OCI-LY1 (cell line): Measurements from ENCODE around the gene RNASE12.
"Not testable (repeated sequence)": the region's sequence is repeated elsewhere in the genome, so short reads cannot be mapped to it uniquely, and the experiment has no call there.

Source experiments
- H2AFZ ChIP-seq: fragments of 200-600 bp; sonication (generic), shearing (Covaris generic); 2 replicates; pipeline ENCODE4 v1.6.0; 2014; ENCODE audit warnings: antibody characterized with exemption, mild to moderate bottlenecking, low read length
- H3F3A ChIP-seq: fragments of 200-600 bp; sonication (generic), shearing (Covaris generic); 2 replicates; pipeline ENCODE4 v1.6.0; 2014; ENCODE audit warnings: mild to moderate bottlenecking, antibody characterized with exemption, low read length, moderate library complexity; ENCODE audit not compliant: insufficient read depth
- H3K27ac ChIP-seq: fragments of 200-600 bp; sonication (generic); 2 replicates; pipeline ENCODE4 v1.5.1; 2014; ENCODE audit warnings: low read length, mixed run types, mild to moderate bottlenecking, low read depth; ENCODE audit not compliant: poor library complexity, severe bottlenecking
- H3K27me3 ChIP-seq: fragments of 200-600 bp; sonication (generic); 2 replicates; pipeline ENCODE4 v1.6.0; 2014; ENCODE audit warnings: antibody characterized with exemption, mild to moderate bottlenecking, low read length, moderate library complexity; ENCODE audit not compliant: insufficient read depth
- H3K36me3 ChIP-seq: fragments of 200-600 bp; sonication (generic); 2 replicates; pipeline ENCODE4 v1.6.1; 2014; ENCODE audit warnings: mild to moderate bottlenecking, antibody characterized with exemption, low read length, moderate library complexity, mixed read lengths; ENCODE audit not compliant: insufficient read depth
- H3K4me1 ChIP-seq: fragments of 200-600 bp; sonication (generic); 2 replicates; pipeline ENCODE4 v1.5.1; 2014; ENCODE audit warnings: mild to moderate bottlenecking, low read length, moderate library complexity; ENCODE audit not compliant: insufficient read depth, severe bottlenecking
- H3K4me2 ChIP-seq: fragments of 200-600 bp; sonication (generic), shearing (Covaris generic); 2 replicates; pipeline ENCODE4 v1.6.1; 2014; ENCODE audit warnings: low read length
- H3K4me3 ChIP-seq: fragments of 200-600 bp; sonication (generic); 2 replicates; pipeline ENCODE4 v1.5.1; 2014; ENCODE audit warnings: low read length, low read depth, mild to moderate bottlenecking, mixed read lengths; ENCODE audit not compliant: poor library complexity, severe bottlenecking
- H3K79me2 ChIP-seq: fragments of 200-600 bp; shearing (Covaris generic); 2 replicates; pipeline ENCODE4 v1.6.1; 2016; ENCODE audit warnings: mixed run types, low read length, mixed read lengths; ENCODE audit not compliant: insufficient read depth
- H3K9ac ChIP-seq: fragments of 200-600 bp; sonication (generic), shearing (Covaris generic); 2 replicates; pipeline ENCODE4 v1.6.1; 2014; ENCODE audit warnings: mild to moderate bottlenecking, low read length, mixed read lengths
- H3K9me2 ChIP-seq: fragments of 200-600 bp; sonication (generic), shearing (Covaris generic); 2 replicates; pipeline ENCODE4 v1.6.1; 2014; ENCODE audit warnings: low read depth, mild to moderate bottlenecking, low read length, mixed read lengths
- H3K9me3 ChIP-seq: fragments of 200-600 bp; shearing (Covaris generic); 2 replicates; pipeline ENCODE4 v1.6.1; 2014; ENCODE audit warnings: low read length, mixed read lengths
- H4K20me1 ChIP-seq: fragments of 200-600 bp; sonication (generic), shearing (Covaris generic); 2 replicates; pipeline ENCODE4 v1.6.0; 2016; ENCODE audit warnings: mild to moderate bottlenecking, low read length; ENCODE audit not compliant: insufficient read depth
- EZH2 ChIP-seq: fragments of 200-600 bp; sonication (generic), shearing (Covaris generic); IDR thresholded peaks from 2 replicates; pipeline ENCODE4 v1.8.0; 2017; ENCODE audit warnings: borderline replicate concordance, mixed run types, mild to moderate bottlenecking, antibody characterized with exemption, low read length, moderate library complexity, mixed read lengths
- TF ChIP-seq, protein P1 (sequence below): fragments of 200-600 bp; sonication (generic), shearing (Covaris generic); IDR thresholded peaks from 2 replicates; pipeline ENCODE4 v1.5.1; 2017; ENCODE audit warnings: mild to moderate bottlenecking, antibody characterized with exemption, low read length, moderate library complexity, mixed read lengths

Gene RNASE12

DNA sequence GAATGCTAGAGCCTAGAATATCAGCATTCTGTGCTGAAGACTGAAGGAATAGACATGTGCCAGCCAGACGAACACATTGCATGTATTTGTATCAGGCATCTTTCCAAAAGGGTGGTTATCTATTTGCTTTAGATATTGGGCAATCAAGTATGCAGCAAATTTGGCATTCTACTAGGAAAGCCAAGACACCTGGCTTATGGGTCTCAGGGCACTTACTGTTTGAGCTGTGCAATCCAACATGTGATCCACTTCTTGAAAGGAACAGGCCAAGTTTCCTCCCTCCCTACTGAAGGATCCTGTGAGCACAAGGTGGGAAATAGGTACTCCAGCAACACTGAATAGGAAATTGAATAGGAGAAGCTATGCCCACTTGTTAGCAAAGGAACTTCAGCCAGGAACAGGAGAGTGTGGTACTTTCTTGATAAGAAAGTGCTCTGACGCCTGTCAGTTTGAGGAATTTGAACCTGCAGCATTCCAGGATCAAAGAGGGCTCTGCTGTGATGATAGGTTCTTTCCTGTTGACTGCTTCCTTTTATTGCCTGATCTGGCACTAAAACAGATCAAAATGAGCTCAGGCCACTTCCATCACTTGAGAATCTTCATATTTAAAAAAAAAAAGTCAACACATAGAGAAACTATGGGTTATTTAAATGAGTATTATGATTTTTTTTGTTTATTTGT, 29.8 kb upstream of the RNASE12 start:
- Histone ChIP-seq H3K9ac (no peak overlapping the region), H3F3A (no peaks in the 10 kb centered on the region), H3K79me2 (no peaks in the 10 kb centered on the region), H4K20me1 (no peaks in the 10 kb centered on the region), H3K4me1 (peaks cover 36% of the 10 kb centered on the region), H3K27ac (no peak overlapping the region), H3K9me3 (no peaks in the 10 kb centered on the region), H2AFZ (no peak overlapping the region), H3K27me3 (peaks cover under 1% of the 10 kb centered on the region; the same call in 1 of the 2 replicates), H3K4me3 (no peak overlapping the region), H3K4me2 (no peak overlapping the region), H3K9me2 (no peaks in the 10 kb centered on the region), H3K36me3 (no peaks in the 10 kb centered on the region)
- TF ChIP-seq, protein P1, sequence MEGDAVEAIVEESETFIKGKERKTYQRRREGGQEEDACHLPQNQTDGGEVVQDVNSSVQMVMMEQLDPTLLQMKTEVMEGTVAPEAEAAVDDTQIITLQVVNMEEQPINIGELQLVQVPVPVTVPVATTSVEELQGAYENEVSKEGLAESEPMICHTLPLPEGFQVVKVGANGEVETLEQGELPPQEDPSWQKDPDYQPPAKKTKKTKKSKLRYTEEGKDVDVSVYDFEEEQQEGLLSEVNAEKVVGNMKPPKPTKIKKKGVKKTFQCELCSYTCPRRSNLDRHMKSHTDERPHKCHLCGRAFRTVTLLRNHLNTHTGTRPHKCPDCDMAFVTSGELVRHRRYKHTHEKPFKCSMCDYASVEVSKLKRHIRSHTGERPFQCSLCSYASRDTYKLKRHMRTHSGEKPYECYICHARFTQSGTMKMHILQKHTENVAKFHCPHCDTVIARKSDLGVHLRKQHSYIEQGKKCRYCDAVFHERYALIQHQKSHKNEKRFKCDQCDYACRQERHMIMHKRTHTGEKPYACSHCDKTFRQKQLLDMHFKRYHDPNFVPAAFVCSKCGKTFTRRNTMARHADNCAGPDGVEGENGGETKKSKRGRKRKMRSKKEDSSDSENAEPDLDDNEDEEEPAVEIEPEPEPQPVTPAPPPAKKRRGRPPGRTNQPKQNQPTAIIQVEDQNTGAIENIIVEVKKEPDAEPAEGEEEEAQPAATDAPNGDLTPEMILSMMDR: no peak
- TF ChIP-seq EZH2: no peak

DNA sequence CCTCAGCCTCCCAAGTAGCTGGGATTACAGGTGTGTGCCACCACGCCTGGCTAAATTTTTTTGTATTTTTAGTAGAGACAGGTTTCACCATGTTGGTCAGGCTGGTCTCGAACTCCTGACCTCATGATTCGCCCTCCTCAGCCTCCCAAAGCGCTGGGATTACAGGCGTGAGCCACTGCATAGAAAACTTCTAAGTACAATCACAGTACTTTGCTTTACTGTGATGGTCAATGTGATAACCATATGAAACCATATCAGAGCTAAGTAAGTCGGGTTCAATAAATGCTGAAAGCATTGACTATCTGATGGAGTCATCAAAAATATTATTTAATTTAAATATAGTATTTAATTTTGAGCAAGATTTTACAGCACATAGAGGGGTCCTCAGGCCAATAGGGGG, 28.5 kb upstream of the RNASE12 start:
- H3K27me3 ChIP-seq, H3K4me2 ChIP-seq, H3K27ac ChIP-seq, H3K9me3 ChIP-seq, H3F3A ChIP-seq, H3K36me3 ChIP-seq, H2AFZ ChIP-seq, H4K20me1 ChIP-seq, H3K9ac ChIP-seq, H3K9me2 ChIP-seq, H3K4me3 ChIP-seq, H3K79me2 ChIP-seq: not testable (repeated sequence)
- H3K4me1 ChIP-seq: peaks cover 30% of the 10 kb centered on the region

DNA sequence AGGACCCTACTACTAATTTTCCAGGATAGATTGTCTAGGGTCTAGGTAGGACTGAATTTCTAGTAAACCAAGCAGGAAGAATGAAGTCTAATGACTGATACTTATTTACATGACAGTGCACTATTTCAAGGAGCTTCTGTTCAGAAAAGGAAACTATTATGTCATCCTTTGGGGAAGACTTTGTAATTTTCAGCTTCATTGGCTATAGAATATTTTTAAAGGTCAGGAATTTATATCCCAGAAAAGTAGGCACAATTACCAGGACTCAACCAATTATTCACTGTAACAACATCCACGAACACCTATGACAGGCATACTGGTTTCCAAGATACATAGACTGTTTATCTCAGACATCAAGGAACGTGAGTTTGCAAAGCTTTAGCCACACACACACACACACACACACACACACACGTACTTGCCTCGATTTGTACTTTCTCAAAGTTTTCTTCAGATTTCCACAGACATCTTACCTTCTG, 27.1 kb upstream of the RNASE12 start:
- no peak overlapping the region for H2AFZ ChIP-seq
- no peak overlapping the region for H3K4me3 ChIP-seq
- no peaks in the 10 kb centered on the region; the same call in 1 of the 2 replicates for H3K27me3 ChIP-seq
- no peaks in the 10 kb centered on the region for H3K36me3 ChIP-seq
- no peaks in the 10 kb centered on the region for H3F3A ChIP-seq
- H3K27ac ChIP-seq: no peak overlapping the region
- H4K20me1 ChIP-seq: no peaks in the 10 kb centered on the region
- H3K9ac ChIP-seq: no peak overlapping the region
- no peak overlapping the region for H3K4me2 ChIP-seq
- peaks cover 25% of the 10 kb centered on the region for H3K4me1 ChIP-seq
- no peaks in the 10 kb centered on the region for H3K9me3 ChIP-seq
- no peaks in the 10 kb centered on the region for H3K79me2 ChIP-seq
- no peaks in the 10 kb centered on the region for H3K9me2 ChIP-seq
- TF ChIP-seq, protein P1: no peak
- TF ChIP-seq EZH2: no peak
